ENCODE results near the gene RMDN2.

Gene RMDN2

DNA sequence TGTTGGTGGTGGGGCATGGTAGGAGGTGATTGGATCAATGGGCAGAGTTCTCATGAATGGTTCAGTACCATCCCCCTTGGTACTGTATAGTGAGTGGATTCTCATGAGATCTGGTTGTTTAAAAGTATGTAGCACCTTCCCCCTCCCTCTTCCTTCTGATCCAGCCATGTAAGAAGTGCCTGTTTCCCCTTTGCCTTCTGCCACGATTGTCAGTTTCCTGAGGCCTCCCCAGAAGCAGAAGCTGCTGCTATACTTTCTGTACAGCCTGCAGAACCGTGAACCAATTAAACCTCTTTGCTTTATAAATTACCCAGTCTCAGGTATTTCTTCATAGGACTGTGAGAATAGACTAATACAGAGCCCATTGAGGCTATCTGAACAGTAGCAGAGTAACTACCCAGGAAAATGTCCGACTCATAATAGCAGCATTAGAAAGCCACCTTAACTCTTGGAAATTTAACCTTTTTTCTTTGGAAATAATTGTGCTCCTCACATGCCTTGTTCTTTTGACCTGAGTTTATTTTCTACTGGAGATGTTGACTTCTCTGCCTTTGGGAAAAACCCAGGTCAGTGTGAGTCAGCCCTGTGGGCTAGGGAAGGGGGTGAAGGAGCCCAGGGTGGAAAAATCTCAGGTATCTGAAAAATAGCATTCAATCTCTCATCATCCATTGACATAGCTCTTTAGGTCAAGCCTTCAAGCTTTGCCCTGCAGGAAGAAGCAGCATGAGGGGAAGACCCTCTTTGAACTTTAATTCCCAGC, 132.7 kb downstream of the RMDN2 start:
- no peak for DNase-seq

DNA sequence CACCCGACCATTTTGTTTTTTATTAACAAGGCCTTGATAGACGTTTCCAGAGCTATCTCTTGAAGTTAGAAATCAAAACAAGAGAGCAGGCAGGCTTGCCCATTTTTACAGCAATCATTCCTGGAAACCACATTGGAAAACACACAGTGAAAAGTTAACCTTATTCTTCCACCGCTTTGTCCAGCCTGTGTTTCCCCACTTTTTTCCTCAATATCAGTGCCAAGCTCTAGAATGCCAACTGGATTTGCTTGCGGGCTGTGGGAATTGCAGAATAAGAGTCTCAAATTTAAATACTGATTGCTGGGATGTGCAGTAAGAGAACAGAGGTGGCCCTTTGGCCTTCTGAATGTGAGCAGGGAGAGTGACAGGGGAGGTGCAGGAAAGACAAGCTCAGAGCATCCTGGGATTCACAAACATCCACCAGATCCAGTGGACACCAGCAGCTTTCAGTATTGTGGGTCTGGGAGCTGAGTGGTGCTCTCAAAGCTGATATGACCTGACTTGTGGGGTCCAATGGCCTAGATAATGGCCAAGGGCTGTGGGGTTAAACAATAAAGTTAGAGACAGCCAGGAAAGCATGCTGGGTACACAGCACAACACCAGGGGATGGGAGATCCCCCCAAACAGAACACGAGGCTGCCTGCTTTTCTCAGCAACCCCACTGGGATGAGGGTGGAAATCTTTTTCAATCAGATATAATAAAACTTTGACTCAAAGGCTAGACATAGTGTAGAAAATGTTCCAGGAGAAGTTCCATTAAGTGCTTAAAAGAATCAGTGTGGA, 135.3 kb downstream of the RMDN2 start:
- no peak for DNase-seq

DNA sequence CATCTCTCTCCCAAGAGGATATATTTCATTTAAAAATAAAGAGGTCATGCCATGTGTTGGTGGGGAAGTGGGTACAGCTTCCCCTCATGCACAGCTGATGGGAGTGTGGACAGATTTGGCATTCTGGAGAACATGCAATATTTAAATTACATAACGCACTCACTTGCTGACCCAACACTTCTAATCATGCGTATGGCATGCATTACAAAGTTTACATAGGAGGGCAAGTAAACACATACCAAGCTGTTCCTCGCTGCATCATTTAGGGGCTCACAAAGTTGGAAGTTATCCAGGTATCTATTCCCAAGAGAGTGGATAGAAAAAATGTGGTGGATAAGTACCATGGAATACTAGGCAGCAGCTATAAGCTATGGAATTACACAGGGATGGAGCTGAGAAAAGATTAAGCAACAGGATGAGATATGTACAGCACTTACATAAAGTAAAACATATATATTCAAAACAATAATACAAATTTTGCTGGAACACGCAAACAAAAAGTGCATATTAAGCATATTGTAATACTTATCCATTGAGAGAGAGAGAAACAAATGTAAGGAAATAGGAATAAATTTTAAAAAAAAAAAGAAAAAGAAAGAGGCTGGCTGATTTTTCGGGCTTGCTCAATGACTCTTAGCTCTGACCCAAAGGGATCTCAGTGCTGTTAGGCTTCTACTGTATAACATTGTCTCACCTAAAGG, 139.9 kb downstream of the RMDN2 start:
- DNase-seq = no peak

DNA sequence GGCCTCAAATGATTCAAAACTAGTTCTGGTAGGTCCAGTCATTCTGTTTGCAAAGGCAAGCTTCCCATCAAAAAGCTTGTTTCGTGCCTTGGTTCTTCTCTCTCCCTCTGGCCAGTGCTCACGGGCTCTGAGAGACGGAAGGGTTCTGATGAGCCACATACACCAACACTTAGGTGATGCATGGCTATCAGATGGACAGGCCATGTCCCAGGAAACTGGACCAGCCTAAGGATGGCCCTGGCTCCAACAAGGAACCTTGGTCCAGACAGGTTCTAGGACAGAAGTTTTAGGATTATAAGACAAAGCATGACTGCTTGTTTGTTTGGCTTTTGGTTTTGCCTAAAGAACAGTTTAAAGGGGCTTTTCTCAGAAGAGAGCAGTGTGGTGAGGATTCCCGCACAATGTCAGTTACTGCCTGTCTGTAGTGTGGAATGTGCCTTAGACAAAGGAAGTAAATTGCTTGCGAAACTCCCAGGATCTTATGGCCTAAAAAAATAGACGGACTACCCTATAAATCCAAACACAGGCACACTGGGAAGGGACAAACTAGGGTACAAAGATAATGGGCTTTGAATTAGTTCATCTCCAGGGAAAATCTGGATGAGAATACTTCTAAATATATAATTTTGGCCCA, 140.5 kb downstream of the RMDN2 start:
- no peak for DNase-seq

DNA sequence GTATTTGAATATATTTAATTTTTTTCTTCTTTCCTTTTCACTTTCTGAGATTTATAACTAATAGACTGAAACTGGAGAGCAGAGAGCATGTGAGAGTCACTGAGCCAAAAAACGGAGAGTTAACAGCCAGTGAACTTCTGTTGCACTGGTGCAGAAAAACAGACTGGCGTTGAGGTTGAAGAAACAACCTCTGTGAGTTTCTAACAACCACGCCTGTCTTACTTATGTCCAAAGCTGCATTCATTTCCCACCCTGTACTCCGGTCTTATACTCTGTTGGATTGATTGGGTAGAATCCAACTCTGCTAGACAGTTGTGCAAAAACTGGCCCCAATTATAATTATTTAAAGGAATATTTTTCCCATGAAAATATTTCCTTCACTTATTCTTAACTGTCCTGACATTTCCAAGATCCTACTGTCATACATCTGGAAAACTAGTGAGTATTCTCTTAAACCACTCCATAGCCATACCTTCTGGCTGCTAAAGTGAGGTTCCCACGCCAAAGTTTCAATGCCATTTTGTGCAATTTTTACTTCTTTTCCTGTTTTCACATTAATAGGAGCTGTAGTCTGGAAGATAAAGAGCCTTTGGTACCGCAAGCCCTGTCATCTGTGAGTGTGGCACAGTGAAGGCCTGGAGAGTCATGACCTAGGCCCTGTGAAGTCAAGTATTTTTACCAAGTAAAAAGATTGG, 141.5 kb downstream of the RMDN2 start:
- no peak for DNase-seq

Data from activated CD4-positive, alpha-beta T cell treated with anti-CD3 and anti-CD28 coated beads, Interleukin-2, amount 50 U/mL, for 4 hours (primary cell).